Measurements from ENCODE around the gene ERC2. TPM values are rescaled to one million over a fixed set of nuclear protein-coding genes. Genes with fewer than 3 reads are reported as not detected.

The ERC2 gene
- total and polyA plus RNA-seq, 7 donors, result 0.52 to 5.7 (median 1.2) TPM; not detected in 2

GRCh38 chr3:55792742-55793141 is 675.5 kb downstream of the ERC2 start:
- DNase-seq, result no peak
- Histone ChIP-seq H3K27me3 (no peaks in the 10 kb centered on the region), H3K27ac (no peak overlapping the region), H3K36me3 (no peaks in the 10 kb centered on the region), H3K4me3 (no peak overlapping the region), H3K9me3 (no peaks in the 10 kb centered on the region), H3K4me1 (no peaks in the 10 kb centered on the region)
- no peak for TF ChIP-seq EP300 (IDR thresholded peaks at IDR 0.05)
- no peak for TF ChIP-seq POLR2AphosphoS5 (IDR thresholded peaks at IDR 0.05)
- TF ChIP-seq, protein P1, sequence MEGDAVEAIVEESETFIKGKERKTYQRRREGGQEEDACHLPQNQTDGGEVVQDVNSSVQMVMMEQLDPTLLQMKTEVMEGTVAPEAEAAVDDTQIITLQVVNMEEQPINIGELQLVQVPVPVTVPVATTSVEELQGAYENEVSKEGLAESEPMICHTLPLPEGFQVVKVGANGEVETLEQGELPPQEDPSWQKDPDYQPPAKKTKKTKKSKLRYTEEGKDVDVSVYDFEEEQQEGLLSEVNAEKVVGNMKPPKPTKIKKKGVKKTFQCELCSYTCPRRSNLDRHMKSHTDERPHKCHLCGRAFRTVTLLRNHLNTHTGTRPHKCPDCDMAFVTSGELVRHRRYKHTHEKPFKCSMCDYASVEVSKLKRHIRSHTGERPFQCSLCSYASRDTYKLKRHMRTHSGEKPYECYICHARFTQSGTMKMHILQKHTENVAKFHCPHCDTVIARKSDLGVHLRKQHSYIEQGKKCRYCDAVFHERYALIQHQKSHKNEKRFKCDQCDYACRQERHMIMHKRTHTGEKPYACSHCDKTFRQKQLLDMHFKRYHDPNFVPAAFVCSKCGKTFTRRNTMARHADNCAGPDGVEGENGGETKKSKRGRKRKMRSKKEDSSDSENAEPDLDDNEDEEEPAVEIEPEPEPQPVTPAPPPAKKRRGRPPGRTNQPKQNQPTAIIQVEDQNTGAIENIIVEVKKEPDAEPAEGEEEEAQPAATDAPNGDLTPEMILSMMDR (IDR thresholded peaks at IDR 0.05), result no peak
- TF ChIP-seq POLR2A (IDR thresholded peaks at IDR 0.05), result no peak
- 91 to 95% methylated on average over 2 of the region's 2 CpGs for WGBS, 2 donors
- intact Hi-C loops (cut with DNase I), result no loop called here

GRCh38 chr3:55792009-55792408 is 676.3 kb downstream of the ERC2 start:
- H3K4me3 ChIP-seq, result no peak overlapping the region
- DNase-seq, result no peak
- intact Hi-C loops (cut with DNase I), result no loop called here
- no peaks in the 10 kb centered on the region for H3K9me3 ChIP-seq
- no peaks in the 10 kb centered on the region for H3K36me3 ChIP-seq
- no peak overlapping the region for H3K27ac ChIP-seq
- 88 to 92% methylated on average over 1 of the region's 1 CpG for WGBS, 2 donors
- no peak for TF ChIP-seq POLR2AphosphoS5 (IDR thresholded peaks at IDR 0.05)
- H3K4me1 ChIP-seq, result no peaks in the 10 kb centered on the region
- no peaks in the 10 kb centered on the region for H3K27me3 ChIP-seq

DNA sequence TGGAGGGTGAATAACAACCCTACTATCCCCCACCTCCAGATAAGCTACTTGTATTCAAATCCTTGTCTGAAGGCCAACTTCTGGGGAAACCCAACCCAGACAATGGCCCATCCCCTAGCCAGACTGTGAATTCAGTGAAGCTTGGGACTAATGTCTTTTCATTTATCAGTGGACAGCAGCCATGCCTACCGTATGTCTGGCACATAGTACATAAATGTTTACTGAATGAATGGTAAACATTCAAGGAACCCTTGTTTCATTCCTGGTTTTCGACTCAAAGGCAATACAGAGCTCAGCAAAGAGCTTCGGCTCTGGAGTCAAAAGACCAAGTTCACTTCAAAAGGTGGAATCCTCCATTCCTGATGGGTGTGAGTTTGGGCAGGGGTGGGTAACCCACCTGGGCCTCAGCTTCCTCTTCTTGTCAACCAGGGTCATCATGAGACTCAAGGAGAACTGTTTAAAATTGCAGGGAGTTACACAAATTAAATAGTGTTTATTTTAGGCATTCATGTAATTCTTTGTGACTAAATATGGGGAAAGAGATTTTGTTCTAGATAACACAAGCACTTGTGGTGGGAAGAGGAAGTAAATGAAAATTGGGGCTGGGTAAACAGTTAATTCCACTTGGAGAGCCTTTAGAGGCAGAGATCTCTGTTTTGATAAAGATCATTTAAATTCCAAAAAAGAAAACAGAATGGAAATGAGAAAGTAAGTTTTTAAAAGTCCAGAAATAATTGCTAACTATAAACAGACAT is 677.5 kb downstream of the ERC2 start:
- no peaks in the 10 kb centered on the region for H3K4me1 ChIP-seq
- H3K36me3 ChIP-seq, result no peaks in the 10 kb centered on the region
- TF ChIP-seq POLR2A (IDR thresholded peaks at IDR 0.05) (no peak), EP300 (IDR thresholded peaks at IDR 0.05) (no peak), POLR2AphosphoS5 (IDR thresholded peaks at IDR 0.05) (no peak)
- TF ChIP-seq, protein P1 (IDR thresholded peaks at IDR 0.05), result no peak
- no peak overlapping the region for H3K27ac ChIP-seq
- WGBS, 2 donors, result 56 to 84% methylated on average over 3 of the region's 3 CpGs
- H3K27me3 ChIP-seq, result no peaks in the 10 kb centered on the region
- DNase-seq, result no peak
- no peak overlapping the region for H3K4me3 ChIP-seq
- intact Hi-C loops (cut with DNase I), result no loop called here
- H3K9me3 ChIP-seq, result no peaks in the 10 kb centered on the region

DNA sequence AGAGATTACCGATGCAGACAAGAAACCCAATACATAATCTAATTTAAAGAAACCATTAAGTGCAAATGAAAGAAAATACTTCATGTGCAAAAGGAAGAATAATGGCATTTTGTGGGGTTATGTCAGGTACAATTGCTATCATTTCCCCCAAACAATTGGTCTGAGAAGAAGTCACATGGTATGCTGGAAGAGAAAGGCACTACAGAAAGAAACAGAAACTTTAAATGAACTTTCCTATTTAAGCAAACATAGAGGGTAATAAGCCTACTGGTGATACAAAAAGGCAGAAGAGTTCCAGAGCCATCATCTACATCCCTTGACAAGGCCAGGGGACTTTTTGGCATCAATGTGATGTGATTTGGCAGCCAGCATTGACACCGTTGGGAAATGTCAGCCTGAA is 678.8 kb downstream of the ERC2 start:
- H3K27me3 ChIP-seq, result no peaks in the 10 kb centered on the region
- H3K4me3 ChIP-seq, result no peak overlapping the region
- no peak for DNase-seq
- no peaks in the 10 kb centered on the region for H3K36me3 ChIP-seq
- H3K9me3 ChIP-seq, result no peaks in the 10 kb centered on the region
- H3K4me1 ChIP-seq, result no peaks in the 10 kb centered on the region
- intact Hi-C loops (cut with DNase I), result no loop called here
- no peak for TF ChIP-seq POLR2AphosphoS5 (IDR thresholded peaks at IDR 0.05)
- TF ChIP-seq, protein P1 (IDR thresholded peaks at IDR 0.05), result no peak
- no peak for TF ChIP-seq POLR2A (IDR thresholded peaks at IDR 0.05)
- no peak for TF ChIP-seq EP300 (IDR thresholded peaks at IDR 0.05)
- H3K27ac ChIP-seq, result no peak overlapping the region
- WGBS, 2 donors, result 80 to 89% methylated on average over 2 of the region's 2 CpGs

GRCh38 chr3:55782807-55783206 is 685.5 kb downstream of the ERC2 start:
- DNase-seq, result no peak
- TF ChIP-seq POLR2A (IDR thresholded peaks at IDR 0.05) (no peak), EP300 (IDR thresholded peaks at IDR 0.05) (no peak), POLR2AphosphoS5 (IDR thresholded peaks at IDR 0.05) (no peak)
- TF ChIP-seq, protein P1 (IDR thresholded peaks at IDR 0.05), result no peak
- no peaks in the 10 kb centered on the region for H3K27me3 ChIP-seq
- H3K27ac ChIP-seq, result no peak overlapping the region
- intact Hi-C loops (cut with DNase I), result no loop called here
- H3K4me3 ChIP-seq, result no peak overlapping the region
- 46 to 58% methylated on average over 3 of the region's 3 CpGs for WGBS, 2 donors
- H3K9me3 ChIP-seq, result no peaks in the 10 kb centered on the region
- H3K36me3 ChIP-seq, result no peaks in the 10 kb centered on the region
- no peaks in the 10 kb centered on the region for H3K4me1 ChIP-seq
